Measurements from ENCODE around the gene MAP2K5.
A peak's percentile ranks its signal among the peaks of the same experiment; 100 is the strongest.

The MAP2K5 gene

GRCh38 chr15:67716171-67716570, 173.7 kb downstream of the MAP2K5 start (continued):
- TF ChIP-seq PRDM6 (tag by site-specific recombination; IDR thresholded peaks at IDR 0.05): 0 out of 2 replicates have a peak, but pooled peaks have one; percentile 3
- TF ChIP-seq GLI2 (tag by site-specific recombination; IDR thresholded peaks at IDR 0.05; ENCODE audit: borderline replicate concordance, low read depth): no peak
- no peak for TF ChIP-seq ZNF600 (tag by site-specific recombination; IDR thresholded peaks at IDR 0.05)
- no peak for TF ChIP-seq ZNF768 (tag by site-specific recombination; IDR thresholded peaks at IDR 0.05)
- no peak for TF ChIP-seq ZNF76 (tag by site-specific recombination; IDR thresholded peaks at IDR 0.05; ENCODE audit: borderline replicate concordance, low read depth)
- TF ChIP-seq WT1 (tag by site-specific recombination; IDR thresholded peaks at IDR 0.05): peak; percentile 79
- TF ChIP-seq ZNF239 (tag by site-specific recombination; IDR thresholded peaks at IDR 0.05): no peak

GRCh38 chr15:67717776-67718175, 175.3 kb downstream of the MAP2K5 start:
- TF ChIP-seq ZNF292 (tag by site-specific recombination; IDR thresholded peaks at IDR 0.05; ENCODE audit: borderline replicate concordance, low read depth): no peak
- TF ChIP-seq BCL11B (tag by site-specific recombination; IDR thresholded peaks at IDR 0.05; ENCODE audit: low read depth): no peak
- TF ChIP-seq ZNF133 (tag by site-specific recombination; IDR thresholded peaks at IDR 0.05): no peak
- TF ChIP-seq ZNF416 (tag by site-specific recombination; IDR thresholded peaks at IDR 0.05): no peak
- no peak for TF ChIP-seq ZNF2 (tag by site-specific recombination; IDR thresholded peaks at IDR 0.05)
- no peak for TF ChIP-seq ZNF155 (tag by site-specific recombination; IDR thresholded peaks at IDR 0.05)
- TF ChIP-seq ZNF600 (tag by site-specific recombination; IDR thresholded peaks at IDR 0.05): no peak
- TF ChIP-seq ZBTB48 (tag by site-specific recombination; IDR thresholded peaks at IDR 0.05): no peak
- TF ChIP-seq ZNF704 (tag by site-specific recombination; IDR thresholded peaks at IDR 0.05): no peak
- TF ChIP-seq ZSCAN23 (tag by site-specific recombination; IDR thresholded peaks at IDR 0.05): no peak
- TF ChIP-seq ZNF239 (tag by site-specific recombination; IDR thresholded peaks at IDR 0.05): no peak
- no peak for TF ChIP-seq ZNF561 (tag by site-specific recombination; IDR thresholded peaks at IDR 0.05; ENCODE audit: borderline replicate concordance)
- no peak for TF ChIP-seq ZSCAN5A (tag by site-specific recombination; IDR thresholded peaks at IDR 0.05)
- no peak for TF ChIP-seq ZNF747 (tag by site-specific recombination; IDR thresholded peaks at IDR 0.05)
- TF ChIP-seq ZNF555 (tag by site-specific recombination; conservative IDR thresholded peaks at IDR 0.05): no peak
- no peak for TF ChIP-seq ZNF37A (tag by site-specific recombination; IDR thresholded peaks at IDR 0.05)
- TF ChIP-seq AEBP2 (tag by site-specific recombination; IDR thresholded peaks at IDR 0.05; ENCODE audit: borderline replicate concordance): no peak
- no peak for TF ChIP-seq ZBTB6 (tag by site-specific recombination; IDR thresholded peaks at IDR 0.05)
- H3K27ac ChIP-seq (ENCODE audit: extremely low read depth, low read depth, low read length): no peak overlapping the region
- no peaks in the 10 kb centered on the region for H3K9me3 ChIP-seq (ENCODE audit: control insufficient read depth, insufficient read depth, low read depth, low read length)
- CTCF ChIA-PET: no interaction called here
- H3K36me3 ChIP-seq (ENCODE audit: control insufficient read depth in 2 of 2, insufficient read depth in 1 of 2, low read length in 2 of 2): no peaks in the 10 kb centered on the region
- no peak overlapping the region for H3K4me3 ChIP-seq (ENCODE audit: low read depth, low read length)
- POLR2A ChIA-PET: no interaction called here
- peaks cover 56% of the 10 kb centered on the region for H3K4me1 ChIP-seq (ENCODE audit: control insufficient read depth, insufficient read depth, low read length)
